Stimulated activated CD8-positive, alpha-beta memory T cell treated with anti-CD3 and anti-CD28 coated beads, Interleukin-15, amount 100 ng/mL, for 24 hours (primary cell): ENCODE measurements around the gene ADCK1.
"Not testable (repeated sequence)": the region's sequence is repeated elsewhere in the genome, so short reads cannot be mapped to it uniquely, and the experiment has no call there.

Source experiments
- DNase-seq: peaks from one replicate; pipeline ENCODE4 v3.0.0-alpha.2; 2020; ENCODE audit warnings: low read depth

ADCK1 gene

DNA sequence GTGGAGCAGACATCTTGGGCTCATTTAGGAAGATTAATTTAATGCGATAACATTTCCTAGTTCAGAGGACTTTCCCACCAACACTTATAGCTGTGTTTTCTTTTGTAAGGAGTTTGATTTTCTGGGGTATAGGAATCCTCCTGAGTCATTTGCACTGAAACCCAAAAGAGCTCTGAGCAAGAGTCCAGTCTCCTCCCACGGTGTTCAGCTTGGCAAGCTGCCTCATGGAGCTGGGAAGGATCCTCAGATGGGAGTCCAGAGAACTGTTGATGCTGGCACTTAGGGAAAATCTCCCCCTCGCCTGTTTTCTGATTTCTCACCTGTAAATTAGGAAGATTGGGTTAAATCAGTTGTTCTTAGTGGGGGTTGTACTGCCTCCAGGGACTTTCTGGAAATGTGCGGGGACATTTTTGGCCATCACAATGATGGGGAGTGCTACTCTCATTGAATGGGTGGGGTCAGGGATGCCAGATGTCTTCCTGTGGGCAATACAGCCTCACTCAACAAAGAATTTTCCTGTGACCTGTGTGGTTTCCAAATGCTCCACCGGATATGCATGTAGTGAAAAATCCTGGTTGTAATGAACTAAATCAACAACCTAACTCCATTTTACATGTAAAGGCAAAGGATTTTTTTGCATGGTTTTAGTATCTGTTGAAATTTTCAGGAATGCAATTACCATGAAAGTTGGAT lies 150.6 kb downstream of the ADCK1 start:
- DNase-seq, result no peak

DNA sequence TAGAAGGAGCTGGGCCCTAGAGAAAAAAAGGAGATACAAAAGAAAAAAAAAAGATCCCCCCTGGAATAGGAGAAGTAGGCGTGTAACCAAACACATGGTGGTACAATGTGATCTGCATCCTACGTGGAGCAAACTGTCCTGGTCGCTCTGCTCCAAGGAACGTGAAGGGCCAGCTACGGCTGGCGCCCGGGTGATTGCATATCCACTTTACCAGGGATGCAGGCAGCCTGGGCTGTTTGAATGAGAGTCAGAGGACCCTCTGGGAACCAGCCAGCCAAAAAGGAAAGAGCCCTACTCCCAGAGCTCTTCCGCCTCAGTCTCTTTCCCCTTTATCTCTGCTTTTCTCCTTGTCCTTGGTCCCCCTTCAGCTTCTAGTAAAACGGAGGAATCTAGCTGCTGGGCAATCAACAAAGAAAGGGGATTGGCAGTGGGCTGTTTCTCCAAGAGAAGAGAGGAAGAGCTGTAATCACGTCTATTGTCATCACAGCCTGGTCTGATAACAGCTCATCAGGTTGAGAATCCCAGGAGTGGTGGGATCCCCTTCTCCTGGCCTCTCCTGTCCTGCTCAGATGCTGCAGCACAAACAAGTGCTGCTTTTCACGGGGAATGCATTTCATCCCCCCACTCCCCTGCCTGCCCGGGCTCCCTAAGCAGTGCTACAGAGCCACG lies 156.0 kb downstream of the ADCK1 start:
- no peak for DNase-seq

DNA sequence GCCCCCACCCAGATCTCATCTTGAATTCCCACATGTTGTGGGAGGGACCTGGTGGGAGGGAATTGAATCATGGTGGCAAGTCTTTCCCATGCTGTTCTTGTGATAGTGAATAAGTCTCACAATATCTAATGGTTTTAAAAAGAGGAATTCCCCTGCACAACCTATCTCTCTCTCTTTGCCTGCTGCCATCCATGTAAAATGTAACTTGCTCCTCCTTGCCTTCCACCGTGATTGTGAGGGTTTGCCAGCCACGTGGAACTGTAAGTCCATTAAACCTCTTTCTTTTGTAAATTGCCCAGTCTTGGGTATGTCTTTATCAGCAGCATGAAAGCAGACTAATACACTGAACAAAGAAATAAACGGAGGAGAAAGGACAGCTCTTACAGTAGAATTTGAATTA lies 159.8 kb downstream of the ADCK1 start:
- not testable (repeated sequence) for DNase-seq

DNA sequence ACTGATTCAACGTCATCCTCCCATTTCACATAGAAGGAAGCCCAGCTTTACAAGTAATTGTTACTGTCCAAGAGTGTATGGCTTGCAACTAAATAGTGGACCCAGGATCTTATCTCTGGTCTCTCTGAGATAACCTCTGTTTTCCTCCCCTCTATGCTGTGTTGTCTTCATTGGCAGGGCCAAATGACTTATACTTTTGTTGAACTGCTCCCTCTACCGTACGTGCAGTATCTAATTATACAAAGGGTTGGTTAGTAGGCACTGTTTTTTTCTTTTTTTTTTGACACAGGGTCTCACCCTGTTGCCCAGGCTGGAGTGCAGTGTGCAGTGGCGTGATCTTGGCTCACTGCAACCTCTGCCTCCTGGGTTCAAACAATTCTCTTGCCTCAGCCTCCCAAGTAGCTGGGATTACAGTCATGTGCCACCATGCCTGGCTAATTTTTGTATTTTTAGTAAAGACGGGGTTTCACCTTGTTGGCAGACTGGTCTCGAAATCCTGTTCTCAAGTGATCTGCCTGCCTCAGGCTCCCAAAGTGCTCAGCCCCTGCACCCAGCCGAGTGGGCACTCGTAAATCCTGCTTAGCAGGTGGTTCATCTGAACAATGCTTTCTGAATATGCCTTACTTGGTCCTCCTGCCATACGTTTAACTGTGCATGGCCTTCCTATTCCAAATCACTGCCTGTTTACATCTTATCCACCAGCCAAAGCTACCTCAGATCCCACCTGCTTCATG lies 162.1 kb downstream of the ADCK1 start:
- DNase-seq, result no peak

DNA sequence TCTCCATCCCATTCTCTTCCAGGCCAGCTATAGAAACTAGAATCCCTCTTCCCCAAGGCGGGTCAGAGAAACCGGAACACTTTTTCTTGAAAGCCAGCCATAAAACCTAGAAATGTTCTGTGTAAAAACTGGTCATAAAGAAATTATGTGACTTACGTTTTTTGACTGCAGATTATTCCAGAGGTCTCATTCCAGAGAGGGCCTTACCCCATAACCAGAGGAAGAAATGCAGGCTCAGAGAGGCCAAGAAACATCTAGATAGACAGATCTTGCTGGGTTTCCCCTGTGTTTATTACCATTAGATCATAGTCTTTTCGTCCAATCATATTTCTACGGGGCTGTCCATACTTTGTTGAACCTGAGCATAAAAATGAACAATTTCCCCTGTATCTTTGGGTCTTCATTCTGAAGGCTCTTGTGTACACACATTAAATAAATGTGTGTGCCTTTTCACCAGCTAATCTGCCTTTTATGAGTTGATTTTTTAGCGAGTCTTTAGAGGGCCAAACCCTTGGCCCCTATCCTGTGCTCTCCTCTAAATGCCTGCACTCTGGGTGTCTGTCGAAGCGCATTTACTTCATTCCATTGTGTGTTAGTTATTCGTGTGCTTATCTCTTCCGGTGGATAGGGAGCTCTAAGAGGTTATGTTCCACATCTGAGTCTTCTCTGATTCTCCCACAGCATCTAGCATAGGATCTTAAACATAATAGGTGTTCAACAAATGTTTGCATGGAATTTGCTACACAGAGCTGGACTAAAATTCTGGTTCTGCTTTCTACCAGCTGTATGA lies 163.0 kb downstream of the ADCK1 start:
- no peak for DNase-seq

DNA sequence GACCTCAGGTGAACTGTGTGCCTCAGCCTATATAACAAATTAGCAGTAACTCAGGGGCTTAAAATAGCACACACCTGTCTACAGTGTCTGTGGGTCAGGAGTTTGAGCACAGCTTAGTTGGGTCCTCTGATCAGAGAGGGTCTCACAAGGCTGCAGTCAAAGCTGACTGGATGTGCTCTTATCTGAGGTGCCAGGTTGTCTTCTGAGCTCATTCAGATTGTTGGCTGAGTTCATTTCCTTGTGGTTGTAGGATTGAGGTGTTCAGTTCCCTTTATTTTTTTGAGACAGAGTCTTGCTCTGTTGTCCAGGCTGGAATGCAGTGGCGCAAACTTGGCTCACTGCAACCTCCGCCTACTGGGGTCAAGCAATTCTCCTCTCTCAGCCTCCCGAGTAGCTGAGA lies 164.7 kb downstream of the ADCK1 start:
- no peak for DNase-seq

DNA sequence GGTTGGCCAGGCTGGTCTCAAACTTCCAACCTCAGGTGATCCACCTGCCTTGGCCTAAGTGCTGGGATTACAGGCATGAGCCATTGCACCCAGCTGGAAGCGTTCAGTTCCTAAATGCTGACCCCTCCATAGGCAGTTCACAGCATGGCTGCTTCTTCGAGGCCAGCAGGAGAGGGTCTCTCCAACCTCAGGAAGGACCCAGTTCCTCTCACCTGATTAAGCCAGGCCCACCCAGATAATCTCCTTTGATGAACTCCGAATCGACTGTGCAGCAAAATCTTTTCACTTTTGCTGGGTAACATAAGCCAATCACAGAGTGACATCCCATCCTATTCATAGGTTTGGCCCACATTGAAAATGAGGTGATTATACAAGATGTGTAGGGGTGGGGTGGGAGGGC lies 165.1 kb downstream of the ADCK1 start:
- no peak for DNase-seq

DNA sequence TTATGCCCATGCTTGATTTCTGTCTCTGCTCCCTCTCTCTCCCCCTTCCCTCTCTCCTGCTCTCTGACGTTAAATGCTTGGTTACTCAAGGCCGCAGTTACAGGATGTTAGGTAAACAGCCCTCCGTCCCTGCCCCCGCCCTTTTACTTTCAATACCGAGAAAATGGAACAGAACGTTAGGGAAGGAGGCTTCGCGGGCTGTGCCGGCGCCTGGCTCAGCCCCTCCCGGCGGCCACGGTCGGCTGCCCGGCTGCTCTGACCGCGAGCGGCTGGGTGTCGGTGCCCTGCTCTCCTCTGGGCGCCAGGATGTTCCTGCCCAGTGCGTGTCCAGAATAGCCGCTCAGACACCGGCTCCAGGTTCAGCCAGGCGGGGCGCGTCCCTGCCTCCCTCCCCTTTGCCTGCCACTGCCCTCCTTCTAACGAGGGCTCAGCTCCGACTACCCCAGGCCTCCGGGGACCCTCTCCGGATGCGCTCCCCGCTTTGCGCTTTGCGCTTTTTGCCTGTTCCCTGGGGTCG lies 166.1 kb downstream of the ADCK1 start:
- DNase-seq, result no peak

DNA sequence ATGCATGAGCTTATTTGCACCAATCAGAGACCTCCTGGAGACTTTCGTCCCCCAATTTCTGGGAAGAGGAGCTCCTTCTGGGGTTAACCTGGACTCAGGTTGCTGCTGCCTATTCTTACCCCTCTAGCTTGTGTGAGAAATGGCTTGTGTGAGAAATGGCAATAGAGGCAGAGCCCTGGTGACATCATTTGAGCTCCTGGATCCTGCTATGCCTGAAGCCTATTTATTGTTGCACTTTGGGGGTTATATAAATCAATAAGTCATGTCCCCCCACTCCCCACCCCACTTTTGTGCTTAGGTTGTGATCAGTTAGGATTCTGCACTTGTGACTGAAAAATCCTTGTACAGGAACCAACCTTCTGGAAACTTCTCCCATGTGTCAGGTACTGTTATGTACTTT lies 167.2 kb downstream of the ADCK1 start:
- DNase-seq, result no peak

DNA sequence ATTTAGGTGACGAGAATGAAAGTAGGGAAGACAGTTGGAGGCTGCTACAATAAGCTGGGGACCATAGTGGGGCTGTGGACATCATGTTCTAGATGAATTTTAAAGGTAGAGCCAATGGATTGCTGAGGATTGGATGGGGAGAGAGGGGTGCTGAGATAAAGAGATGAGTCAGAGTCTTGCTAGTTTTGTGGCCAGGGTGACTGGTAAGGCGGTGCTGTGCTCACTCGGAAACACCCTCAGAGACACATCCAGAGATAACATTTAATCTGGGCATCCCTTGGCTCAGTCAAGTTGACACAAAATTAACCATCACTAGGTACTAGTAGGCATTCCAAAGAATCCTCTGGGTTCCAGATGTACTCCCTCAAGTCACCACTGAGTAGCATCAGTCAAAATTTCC lies 170.7 kb downstream of the ADCK1 start:
- no peak for DNase-seq

DNA sequence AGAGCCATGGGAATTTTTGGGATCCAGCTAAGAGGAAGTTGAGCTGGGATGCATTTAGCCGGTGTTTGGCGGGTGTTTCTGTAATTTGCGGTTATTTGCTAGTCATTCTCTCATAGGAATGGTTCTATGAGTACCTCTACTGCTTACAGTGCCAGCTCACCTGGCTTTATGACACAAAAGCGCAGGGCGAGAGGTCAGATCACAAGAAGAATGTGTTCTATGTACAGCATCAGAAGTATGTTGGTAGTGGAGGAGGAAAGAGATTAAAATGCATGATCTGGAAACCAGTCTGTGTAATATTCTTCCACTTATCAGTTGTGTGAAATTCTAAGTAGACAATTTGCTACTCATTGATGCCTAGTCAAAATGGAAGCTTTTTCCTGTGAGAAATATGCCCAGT lies 173.3 kb downstream of the ADCK1 start:
- no peak for DNase-seq

DNA sequence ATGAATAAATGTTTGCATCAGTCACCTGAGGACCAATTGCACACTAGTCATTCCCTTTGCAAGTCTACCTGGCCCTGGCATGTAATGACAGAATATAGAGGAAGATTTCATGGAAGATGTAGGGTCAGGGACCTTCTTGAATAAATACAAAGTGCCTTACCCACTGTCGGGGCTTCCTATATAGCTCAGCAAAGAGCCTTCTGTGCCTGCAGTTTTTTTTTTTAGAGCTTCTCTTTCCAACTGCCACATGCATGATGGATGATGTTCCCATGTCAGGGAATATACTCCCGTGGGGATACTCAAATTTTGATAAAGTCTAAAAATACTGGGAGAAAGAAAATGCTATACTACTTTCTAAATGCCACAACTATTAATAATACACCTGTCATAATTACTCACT lies 176.7 kb downstream of the ADCK1 start:
- DNase-seq, result no peak

DNA sequence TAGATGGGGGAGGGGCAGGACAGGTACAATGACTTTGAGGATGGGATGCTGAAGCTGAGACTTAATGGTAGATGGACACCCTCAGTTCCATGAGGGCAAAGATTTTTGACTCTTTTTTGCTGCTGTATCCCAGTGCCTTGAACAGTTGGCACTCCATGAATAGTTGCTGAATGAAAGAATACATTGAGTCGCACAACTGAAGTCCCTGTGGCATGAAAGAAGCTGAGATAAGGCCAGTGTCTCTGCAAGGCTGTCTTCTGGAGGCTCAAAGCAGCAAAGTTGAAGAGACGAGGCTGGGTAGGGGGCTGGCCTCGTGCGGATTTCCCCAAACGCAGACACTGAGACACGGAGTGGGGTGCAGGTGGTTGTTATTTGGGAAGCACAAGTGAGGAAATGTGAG lies 179.3 kb downstream of the ADCK1 start:
- DNase-seq, result no peak

DNA sequence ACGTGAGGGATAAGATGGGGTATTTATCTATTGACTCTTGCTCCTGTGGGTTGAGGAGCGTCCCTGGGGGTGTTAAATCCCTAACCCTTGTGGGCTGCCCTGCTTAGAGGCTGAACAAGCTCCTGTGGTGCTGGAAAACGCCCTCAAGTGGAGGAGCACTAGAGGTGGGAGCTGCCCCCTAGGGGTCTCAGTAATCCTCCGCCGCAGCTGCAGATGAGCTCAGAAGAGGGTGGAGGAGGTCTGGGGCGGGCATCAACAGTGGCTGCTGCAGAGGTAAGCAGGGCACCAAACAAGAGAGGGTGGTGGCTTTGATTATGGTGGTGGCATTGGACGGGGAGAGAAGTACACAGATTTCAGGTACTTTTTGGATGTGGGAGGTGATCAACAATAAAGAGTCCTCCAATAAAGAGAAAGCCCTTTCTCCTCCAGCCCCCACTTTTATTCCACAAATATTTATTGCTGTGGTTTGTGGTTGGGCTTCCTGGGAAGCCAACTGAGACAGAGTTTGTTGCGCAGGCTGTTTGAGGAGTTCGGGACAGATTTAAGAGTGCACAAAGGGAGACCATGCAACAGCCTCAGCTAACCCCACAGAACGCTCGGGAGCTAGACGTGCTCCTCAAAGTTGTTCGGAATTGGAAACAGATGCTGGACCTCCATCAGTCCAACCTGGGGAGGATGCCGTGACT lies 179.9 kb downstream of the ADCK1 start:
- DNase-seq, result no peak

DNA sequence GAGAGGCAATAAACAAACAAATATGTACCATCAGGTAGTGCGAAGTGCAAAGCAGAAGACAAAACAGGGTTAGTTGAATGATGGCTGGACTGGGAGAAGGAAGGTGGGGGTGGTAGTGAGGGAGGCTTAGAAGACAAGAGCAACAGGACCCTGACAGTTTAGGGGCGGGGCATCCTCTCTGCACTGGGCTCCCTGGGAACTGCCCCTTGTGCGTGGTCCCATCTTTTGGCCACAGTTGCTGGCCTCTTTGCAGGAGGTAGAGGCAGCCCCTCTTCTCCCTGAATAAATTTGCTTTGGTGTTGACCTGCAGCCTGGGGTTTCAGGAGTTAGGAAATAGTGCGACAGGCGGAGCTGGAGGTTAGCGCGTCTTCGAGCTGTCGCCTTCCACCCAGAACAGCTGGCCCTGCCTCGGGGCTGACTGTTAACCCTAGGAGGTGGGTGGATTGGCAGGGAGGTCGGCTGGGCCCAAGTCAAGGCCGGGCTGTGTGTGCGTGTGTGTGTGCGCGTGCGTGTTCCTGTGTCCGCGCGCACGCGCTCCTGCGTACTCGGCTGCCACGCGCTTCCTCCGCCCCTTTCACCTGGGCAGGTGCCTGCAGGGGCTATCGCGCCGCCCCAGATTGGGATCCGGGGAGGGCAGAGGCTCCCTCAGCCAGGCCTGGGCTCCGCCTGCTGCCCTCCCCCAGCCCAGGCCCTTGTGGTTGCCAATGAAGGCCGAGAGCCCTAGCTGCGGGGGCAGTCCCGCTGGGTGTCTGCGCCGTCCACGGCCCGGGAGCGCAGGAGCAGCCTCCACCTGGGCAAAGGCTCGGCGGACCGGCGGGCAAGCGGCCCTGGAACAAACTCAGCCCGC lies 180.8 kb downstream of the ADCK1 start:
- DNase-seq, result no peak
